ENCODE results near the gene VPS50.

The VPS50 gene

DNA sequence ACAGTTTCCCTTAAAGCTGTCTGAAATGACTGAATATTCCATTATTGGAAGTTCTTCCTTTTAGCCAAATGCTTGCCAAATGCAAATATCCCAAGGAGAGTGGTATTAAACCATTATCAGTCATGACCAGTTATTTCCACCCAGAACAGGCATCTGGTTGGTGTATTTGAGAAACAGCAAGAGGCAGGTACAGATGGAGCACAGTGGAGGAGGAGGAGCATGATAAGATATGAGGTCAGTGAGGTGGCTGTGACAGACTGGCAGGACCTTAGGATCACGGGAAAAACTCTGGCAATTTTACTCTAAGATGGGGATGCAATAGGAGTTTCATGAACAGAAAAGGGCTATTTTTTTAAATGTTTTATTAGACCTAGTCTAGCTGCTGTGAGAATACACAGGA, 12.3 kb upstream of the VPS50 start:
- Histone ChIP-seq H3K27ac (ENCODE audit: low read depth, low read length) (no peak overlapping the region), H3K9me2 (replicated peaks; ENCODE audit: control insufficient read depth, low read length) (no peaks in the 10 kb centered on the region), H3K4me2 (ENCODE audit: low read length) (no peak overlapping the region), H3K79me2 (ENCODE audit: control insufficient read depth, low read length) (no peaks in the 10 kb centered on the region), H3K9me3 (ENCODE audit: control insufficient read depth, insufficient read depth, low read length) (no peaks in the 10 kb centered on the region), H3K4me1 (ENCODE audit: control insufficient read depth, low read length) (no peaks in the 10 kb centered on the region), H3K4me3 (ENCODE audit: low read length) (no peak overlapping the region), H3F3A (ENCODE audit: control insufficient read depth, insufficient read depth) (no peaks in the 10 kb centered on the region), H4K20me1 (ENCODE audit: control insufficient read depth, insufficient read depth, low read depth, low read length) (no peaks in the 10 kb centered on the region), H3K27me3 (ENCODE audit: control insufficient read depth, low read length) (peaks cover 21% of the 10 kb centered on the region; the same call in 1 of the 2 replicates), H3K36me3 (ENCODE audit: control insufficient read depth, low read length) (no peaks in the 10 kb centered on the region)
- TF ChIP-seq CTCF (IDR thresholded peaks at IDR 0.05; ENCODE audit: low read depth, low read length, poor library complexity, severe bottlenecking) (no peak), EZH2phosphoT487 (IDR thresholded peaks at IDR 0.05; ENCODE audit: borderline replicate concordance, low read length) (no peak)

- H3K4me2 ChIP-seq (ENCODE audit: low read length) = no peak within 1 kb of the TSS
- H3K27ac ChIP-seq (ENCODE audit: low read depth, low read length) = no peak within 1 kb of the TSS
- peaks cover 13% of the 10 kb centered on the region for H3K4me1 ChIP-seq (ENCODE audit: control insufficient read depth, low read length)
- H3K4me3 ChIP-seq (ENCODE audit: low read length) = no peak within 1 kb of the TSS
- TF ChIP-seq EZH2phosphoT487 (IDR thresholded peaks at IDR 0.05; ENCODE audit: borderline replicate concordance, low read length) (no peak), CTCF (IDR thresholded peaks at IDR 0.05; ENCODE audit: low read depth, low read length, poor library complexity, severe bottlenecking) (no peak)
- no peaks in the 10 kb centered on the region for H3F3A ChIP-seq (ENCODE audit: control insufficient read depth, insufficient read depth)
- H3K9me2 ChIP-seq (replicated peaks; ENCODE audit: control insufficient read depth, low read length) = no peaks in the 10 kb centered on the region
- no peaks in the 10 kb centered on the region for H3K36me3 ChIP-seq (ENCODE audit: control insufficient read depth, low read length)
- H3K27me3 ChIP-seq (ENCODE audit: control insufficient read depth, low read length) = peaks cover 3% of the 10 kb centered on the region; the same call in 1 of the 2 replicates
- no peaks in the 10 kb centered on the region for H3K79me2 ChIP-seq (ENCODE audit: control insufficient read depth, low read length)
- no peaks in the 10 kb centered on the region for H4K20me1 ChIP-seq (ENCODE audit: control insufficient read depth, insufficient read depth, low read depth, low read length)
- no peaks in the 10 kb centered on the region for H3K9me3 ChIP-seq (ENCODE audit: control insufficient read depth, insufficient read depth, low read length)
Measured at GRCh38 chr7:93226310-93226709, 5.9 kb upstream of the VPS50 start, which contains the start of gene HEPACAM2. Gene HEPACAM2, minus strand, starts transcription at chr7:93226469.

DNA sequence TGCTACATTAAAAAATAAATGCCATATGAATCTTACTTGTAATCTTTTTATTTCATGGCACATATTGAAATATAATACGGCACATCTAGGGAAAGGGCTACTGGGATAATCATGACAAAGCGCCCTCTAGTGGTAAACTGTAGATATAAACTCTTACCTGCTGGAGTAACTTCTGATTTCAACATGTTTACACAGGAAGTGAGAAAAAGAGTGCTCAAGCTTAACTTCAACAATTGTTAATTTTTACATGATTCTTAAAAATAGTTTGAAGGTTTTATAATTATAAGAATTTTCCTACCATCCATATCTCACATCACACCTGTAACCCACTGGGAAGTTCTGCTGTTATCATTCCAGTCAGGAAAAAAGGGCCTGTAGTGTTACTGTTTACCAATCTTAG, 3.9 kb upstream of the VPS50 start:
- no peaks in the 10 kb centered on the region for H3K9me2 ChIP-seq (replicated peaks; ENCODE audit: control insufficient read depth, low read length)
- no peaks in the 10 kb centered on the region for H3K36me3 ChIP-seq (ENCODE audit: control insufficient read depth, low read length)
- H4K20me1 ChIP-seq (ENCODE audit: control insufficient read depth, insufficient read depth, low read depth, low read length) = no peaks in the 10 kb centered on the region
- peak; percentile 89 for TF ChIP-seq CTCF (IDR thresholded peaks at IDR 0.05; ENCODE audit: low read depth, low read length, poor library complexity, severe bottlenecking)
- no peak for TF ChIP-seq EZH2phosphoT487 (IDR thresholded peaks at IDR 0.05; ENCODE audit: borderline replicate concordance, low read length)
- peak overlapping the region; percentile 16; the same call in 1 of the 2 replicates for H3K4me2 ChIP-seq (ENCODE audit: low read length)
- no peaks in the 10 kb centered on the region for H3F3A ChIP-seq (ENCODE audit: control insufficient read depth, insufficient read depth)
- H3K4me3 ChIP-seq (ENCODE audit: low read length) = no peak overlapping the region
- H3K9me3 ChIP-seq (ENCODE audit: control insufficient read depth, insufficient read depth, low read length) = no peaks in the 10 kb centered on the region
- peaks cover 10% of the 10 kb centered on the region for H3K79me2 ChIP-seq (ENCODE audit: control insufficient read depth, low read length)
- H3K27ac ChIP-seq (ENCODE audit: low read depth, low read length) = no peak overlapping the region
- H3K4me1 ChIP-seq (ENCODE audit: control insufficient read depth, low read length) = peaks cover 23% of the 10 kb centered on the region
- 0 out of 2 replicates have a peak, but pooled peaks cover 3% of the 10 kb centered on the region for H3K27me3 ChIP-seq (ENCODE audit: control insufficient read depth, low read length)

All from DOHH2 (cell line).